SK-N-MC (cell line): ENCODE results near the gene PFDN4.

ENCODE experiments used
- EZH2 ChIP-seq: fragments of 200-600 bp; sonication (generic); IDR thresholded peaks from one replicate; pipeline ENCODE4 v1.6.1; 2017; ENCODE audit warnings: antibody characterized with exemption
- POLR2AphosphoS5 ChIP-seq: IDR thresholded peaks from 2 replicates; pipeline ENCODE4 v1.6.1; 2012; ENCODE audit warnings: mild to moderate bottlenecking, low read depth, low read length, borderline replicate concordance

DNA sequence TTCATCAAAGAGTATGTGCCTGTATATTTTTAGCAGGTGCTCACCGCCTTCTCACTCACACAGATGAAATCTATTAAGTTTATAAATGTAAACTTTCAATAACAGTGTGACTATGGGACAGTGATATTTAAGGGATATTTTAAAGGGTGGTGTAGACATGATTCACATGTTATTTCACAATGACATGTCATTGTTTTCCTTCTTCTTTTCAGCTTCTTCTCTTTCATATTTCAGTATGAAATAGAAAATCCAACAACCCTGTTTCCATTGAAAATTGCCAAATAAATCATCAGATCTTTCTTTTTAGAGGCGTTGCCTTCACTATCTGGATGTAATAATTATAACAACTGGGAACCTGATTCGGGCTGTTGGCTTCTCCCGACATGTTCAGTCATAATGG, 54.8 kb downstream of the PFDN4 start:
- TF ChIP-seq POLR2AphosphoS5: no peak
- no peak for TF ChIP-seq EZH2
